ENCODE results near the gene PAQR6. TPM values are rescaled to one million over a fixed set of nuclear protein-coding genes. Genes with fewer than 3 reads are reported as not detected.

Gene PAQR6
- total RNA-seq, 1 donor, result 0.43 TPM

GRCh38 chr1:156253634-156254033 is 5.8 kb upstream of the PAQR6 start:
- H3K4me3 ChIP-seq (ENCODE audit: low read depth, low read length), result no peak overlapping the region
- DNase-seq (ENCODE audit: low read depth), result no peak
- no peak for TF ChIP-seq CTCF (IDR thresholded peaks at IDR 0.05; ENCODE audit: insufficient read depth, low read depth, low read length)

GRCh38 chr1:156251527-156251926 is 3.7 kb upstream of the PAQR6 start:
- no peak for TF ChIP-seq CTCF (IDR thresholded peaks at IDR 0.05; ENCODE audit: insufficient read depth, low read depth, low read length)
- no peak overlapping the region for H3K4me3 ChIP-seq (ENCODE audit: low read depth, low read length)
- no peak for DNase-seq (ENCODE audit: low read depth)

GRCh38 chr1:156249593-156249992 is 1.7 kb upstream of the PAQR6 start:
- no peak for TF ChIP-seq CTCF (IDR thresholded peaks at IDR 0.05; ENCODE audit: insufficient read depth, low read depth, low read length)
- no peak for DNase-seq (ENCODE audit: low read depth)
- no peak overlapping the region for H3K4me3 ChIP-seq (ENCODE audit: low read depth, low read length)

- no peak overlapping the region for H3K4me3 ChIP-seq (ENCODE audit: low read depth, low read length)
- no peak for DNase-seq (ENCODE audit: low read depth)
- TF ChIP-seq CTCF (IDR thresholded peaks at IDR 0.05; ENCODE audit: insufficient read depth, low read depth, low read length), result no peak
Observed at GRCh38 chr1:156248323-156248683, 447 bp upstream of the PAQR6 start.

GRCh38 chr1:156246781-156247459 is 936 bp downstream of the PAQR6 start:
- no peak for DNase-seq (ENCODE audit: low read depth)

GRCh38 chr1:156246241-156246780 is 1.5 kb downstream of the PAQR6 start:
- H3K4me3 ChIP-seq (ENCODE audit: low read depth, low read length), result no peak overlapping the region
- DNase-seq (ENCODE audit: low read depth), result no peak
- TF ChIP-seq CTCF (IDR thresholded peaks at IDR 0.05; ENCODE audit: insufficient read depth, low read depth, low read length), result no peak

More at GRCh38 chr1:156246781-156247459, 936 bp downstream of the PAQR6 start:
- no peak overlapping the region for H3K4me3 ChIP-seq (ENCODE audit: low read depth, low read length)
- TF ChIP-seq CTCF (IDR thresholded peaks at IDR 0.05; ENCODE audit: insufficient read depth, low read depth, low read length), result no peak

Measured in fibroblast of villous mesenchyme (primary cell).